WTC11 (cell line): ENCODE data around the gene HOXA7. TPM values are rescaled to one million over a fixed set of nuclear protein-coding genes. Genes with fewer than 3 reads are reported as not detected.

Experiments
- ATAC-seq: fragments of 200-7000 bp; cut with Tn5 transposase; 2 replicates; pipeline ENCODE4 v1.10.0; 2021; ENCODE audit warnings: mild to moderate bottlenecking, moderate library complexity
- CTCF ChIA-PET: fragments of 300-600 bp; sonication (Branson Sonifier 250); formaldehyde crosslinking; loops from one replicate; lab custom pipeline; 2021; ENCODE audit warnings: antibody characterized with exemption; lab: Charles Lee
- POLR2A ChIA-PET: fragments of 350-600 bp; sonication (Branson Sonifier 250); formaldehyde crosslinking; loops from one replicate; lab custom pipeline; 2021; ENCODE audit warnings: antibody characterized with exemption; lab: Charles Lee
- DNase-seq: peaks from one replicate; pipeline ENCODE4 v3.0.0; 2021; ENCODE audit warnings: low spot score
- H3K27ac Mint-ChIP-seq: 2 replicates; pipeline ENCODE4 v1.8.0; 2021; ENCODE audit warnings: mixed read lengths
- H3K27me3 Mint-ChIP-seq: 2 replicates; pipeline ENCODE4 v1.8.0; 2021; ENCODE audit warnings: low read depth, mild to moderate bottlenecking, moderate library complexity, mixed read lengths
- H3K36me3 Mint-ChIP-seq: 2 replicates; pipeline ENCODE4 v1.8.0; 2021; ENCODE audit warnings: mixed read lengths
- H3K4me1 Mint-ChIP-seq: 2 replicates; pipeline ENCODE4 v1.8.0; 2022; ENCODE audit warnings: mixed read lengths
- H3K4me3 Mint-ChIP-seq: 2 replicates; pipeline ENCODE4 v1.8.0; 2021; ENCODE audit warnings: mild to moderate bottlenecking, moderate library complexity, mixed read lengths
- H3K9me3 Mint-ChIP-seq: 2 replicates; pipeline ENCODE4 v1.8.0; 2021; ENCODE audit warnings: mixed read lengths
- FOXK1 ChIP-seq: sonication (generic); formaldehyde crosslinking; IDR thresholded peaks from 2 replicates; pipeline ENCODE4 v1.8.0; 2022; ENCODE audit warnings: mild to moderate bottlenecking, moderate library complexity, missing genetic modification reagents
- JAZF1 ChIP-seq: fragments of 250-450 bp; sonication (Bioruptor Pico); IDR thresholded peaks from 2 replicates; pipeline ENCODE4 v1.9.0; 2021; ENCODE audit warnings: moderate library complexity, mild to moderate bottlenecking, inconsistent platforms
- TEAD4 ChIP-seq: sonication (generic); formaldehyde crosslinking; IDR thresholded peaks from 2 replicates; pipeline ENCODE4 v1.8.0; 2022; ENCODE audit warnings: mild to moderate bottlenecking, missing genetic modification reagents
- ZNF423 ChIP-seq: fragments of 250-450 bp; sonication (Bioruptor Pico); IDR thresholded peaks from 2 replicates; pipeline ENCODE4 v2.1.2; 2022; ENCODE audit warnings: mild to moderate bottlenecking, moderate library complexity
- total RNA-seq: library from RNA; stranded (reverse); gene quantifications from 3 replicates; pipeline ENCODE4 v1.2.3, GENCODE V29; 2021
- TF ChIP-seq, protein P1 (sequence below): sonication (generic); formaldehyde crosslinking; IDR thresholded peaks from 2 replicates; pipeline ENCODE4 v1.8.0; 2022; ENCODE audit warnings: mild to moderate bottlenecking, missing genetic modification reagents
- TF ChIP-seq, protein P2 (sequence below): sonication (generic); formaldehyde crosslinking; IDR thresholded peaks from 2 replicates; pipeline ENCODE4 v1.8.1; 2023; ENCODE audit warnings: mild to moderate bottlenecking, missing genetic modification reagents, borderline replicate concordance
- TF ChIP-seq, protein P3 (sequence below): sonication (generic); formaldehyde crosslinking; IDR thresholded peaks from 2 replicates; pipeline ENCODE4 v1.8.0; 2023; ENCODE audit warnings: mild to moderate bottlenecking, missing genetic modification reagents

Gene HOXA7
- total RNA-seq, 1 experiment from 2014 or later, result not detected

DNA sequence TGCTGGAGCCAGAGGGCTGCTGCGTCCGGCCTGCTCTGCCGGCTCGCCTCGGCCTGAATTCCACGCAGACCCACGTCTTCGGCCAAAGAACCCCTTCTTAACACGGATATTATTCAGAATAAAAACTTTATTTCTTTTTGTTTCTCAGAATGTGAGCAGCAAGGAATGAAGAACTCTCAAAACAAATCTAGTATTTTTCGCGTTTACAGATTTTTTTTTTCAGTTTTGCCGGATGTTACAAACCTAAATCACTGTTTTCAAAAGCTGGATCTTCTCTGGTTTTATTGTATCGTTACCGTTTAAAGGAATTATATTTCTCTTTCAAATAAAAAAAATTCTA lies 49.6 kb downstream of the HOXA7 start:
- H3K27me3 Mint-ChIP-seq, result peaks cover 100% of the 10 kb centered on the region
- POLR2A ChIA-PET, result no interaction called here

DNA sequence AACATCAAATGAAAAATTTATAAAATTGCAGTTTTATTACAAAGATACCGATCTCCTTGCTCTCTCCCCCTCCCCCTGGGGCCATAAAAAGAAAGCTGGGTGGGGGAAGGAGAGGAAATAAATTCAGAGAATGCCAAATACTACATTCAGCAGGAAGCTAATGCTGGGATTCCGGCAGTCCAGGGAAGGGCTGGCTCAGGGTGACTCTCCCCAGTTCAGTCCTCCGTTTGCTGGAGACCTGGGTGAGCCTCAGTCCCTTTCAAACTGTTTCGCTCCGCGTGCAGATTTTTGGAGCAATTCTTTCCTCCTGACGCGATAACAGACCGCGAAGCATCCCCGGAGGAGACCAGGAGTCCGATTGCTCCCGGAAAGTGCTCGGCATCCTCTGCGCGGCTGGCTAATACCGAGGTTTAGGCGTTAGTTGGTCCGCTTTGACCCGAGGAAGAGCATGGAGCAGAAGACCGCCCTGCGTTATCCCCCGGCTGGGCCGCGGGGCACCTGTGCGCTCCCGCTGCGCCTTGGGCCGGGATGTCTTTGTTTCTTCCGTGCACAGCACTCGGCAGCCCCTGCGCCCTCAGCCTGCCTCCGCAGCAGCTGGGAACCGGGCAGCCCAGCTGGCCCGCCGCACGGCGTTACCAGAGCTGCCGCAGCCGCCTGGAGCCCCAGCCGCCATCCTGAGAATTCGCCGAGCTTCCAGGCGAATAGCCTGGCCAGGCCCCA lies 50.1 kb downstream of the HOXA7 start:
- peak; percentile 73 for DNase-seq
- POLR2A ChIA-PET, result no interaction called here
- CTCF ChIA-PET, result interaction anchor here (1.5 to 2.0 kb wide), 4 partner anchors 37 to 73 kb away, joined by 3 to 7 read pairs (median 6); partner anchors contain the start of gene HOXA5

More for the DNA sequence above, 49.6 kb downstream of the HOXA7 start:
- CTCF ChIA-PET, result interaction anchor here (1.6 to 2.0 kb wide), 3 partner anchors 37 to 73 kb away, joined by 6 to 7 read pairs (median 7); partner anchors contain the start of gene HOXA5
- DNase-seq (no peak), ATAC-seq (no peak)
- no peak overlapping the region for H3K27ac Mint-ChIP-seq
- no peak overlapping the region for H3K4me3 Mint-ChIP-seq
- peaks cover 27% of the 10 kb centered on the region for H3K4me1 Mint-ChIP-seq
- TF ChIP-seq FOXK1 (CRISPR knock-in tag), result no peak
- TF ChIP-seq, protein P1, sequence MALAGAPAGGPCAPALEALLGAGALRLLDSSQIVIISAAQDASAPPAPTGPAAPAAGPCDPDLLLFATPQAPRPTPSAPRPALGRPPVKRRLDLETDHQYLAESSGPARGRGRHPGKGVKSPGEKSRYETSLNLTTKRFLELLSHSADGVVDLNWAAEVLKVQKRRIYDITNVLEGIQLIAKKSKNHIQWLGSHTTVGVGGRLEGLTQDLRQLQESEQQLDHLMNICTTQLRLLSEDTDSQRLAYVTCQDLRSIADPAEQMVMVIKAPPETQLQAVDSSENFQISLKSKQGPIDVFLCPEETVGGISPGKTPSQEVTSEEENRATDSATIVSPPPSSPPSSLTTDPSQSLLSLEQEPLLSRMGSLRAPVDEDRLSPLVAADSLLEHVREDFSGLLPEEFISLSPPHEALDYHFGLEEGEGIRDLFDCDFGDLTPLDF (CRISPR knock-in tag), result no peak
- TF ChIP-seq, protein P2, sequence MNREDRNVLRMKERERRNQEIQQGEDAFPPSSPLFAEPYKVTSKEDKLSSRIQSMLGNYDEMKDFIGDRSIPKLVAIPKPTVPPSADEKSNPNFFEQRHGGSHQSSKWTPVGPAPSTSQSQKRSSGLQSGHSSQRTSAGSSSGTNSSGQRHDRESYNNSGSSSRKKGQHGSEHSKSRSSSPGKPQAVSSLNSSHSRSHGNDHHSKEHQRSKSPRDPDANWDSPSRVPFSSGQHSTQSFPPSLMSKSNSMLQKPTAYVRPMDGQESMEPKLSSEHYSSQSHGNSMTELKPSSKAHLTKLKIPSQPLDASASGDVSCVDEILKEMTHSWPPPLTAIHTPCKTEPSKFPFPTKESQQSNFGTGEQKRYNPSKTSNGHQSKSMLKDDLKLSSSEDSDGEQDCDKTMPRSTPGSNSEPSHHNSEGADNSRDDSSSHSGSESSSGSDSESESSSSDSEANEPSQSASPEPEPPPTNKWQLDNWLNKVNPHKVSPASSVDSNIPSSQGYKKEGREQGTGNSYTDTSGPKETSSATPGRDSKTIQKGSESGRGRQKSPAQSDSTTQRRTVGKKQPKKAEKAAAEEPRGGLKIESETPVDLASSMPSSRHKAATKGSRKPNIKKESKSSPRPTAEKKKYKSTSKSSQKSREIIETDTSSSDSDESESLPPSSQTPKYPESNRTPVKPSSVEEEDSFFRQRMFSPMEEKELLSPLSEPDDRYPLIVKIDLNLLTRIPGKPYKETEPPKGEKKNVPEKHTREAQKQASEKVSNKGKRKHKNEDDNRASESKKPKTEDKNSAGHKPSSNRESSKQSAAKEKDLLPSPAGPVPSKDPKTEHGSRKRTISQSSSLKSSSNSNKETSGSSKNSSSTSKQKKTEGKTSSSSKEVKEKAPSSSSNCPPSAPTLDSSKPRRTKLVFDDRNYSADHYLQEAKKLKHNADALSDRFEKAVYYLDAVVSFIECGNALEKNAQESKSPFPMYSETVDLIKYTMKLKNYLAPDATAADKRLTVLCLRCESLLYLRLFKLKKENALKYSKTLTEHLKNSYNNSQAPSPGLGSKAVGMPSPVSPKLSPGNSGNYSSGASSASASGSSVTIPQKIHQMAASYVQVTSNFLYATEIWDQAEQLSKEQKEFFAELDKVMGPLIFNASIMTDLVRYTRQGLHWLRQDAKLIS (CRISPR knock-in tag), result no peak
- H3K36me3 Mint-ChIP-seq, result no peaks in the 10 kb centered on the region; the same call in 1 of the 2 replicates
- H3K9me3 Mint-ChIP-seq, result no peaks in the 10 kb centered on the region

DNA sequence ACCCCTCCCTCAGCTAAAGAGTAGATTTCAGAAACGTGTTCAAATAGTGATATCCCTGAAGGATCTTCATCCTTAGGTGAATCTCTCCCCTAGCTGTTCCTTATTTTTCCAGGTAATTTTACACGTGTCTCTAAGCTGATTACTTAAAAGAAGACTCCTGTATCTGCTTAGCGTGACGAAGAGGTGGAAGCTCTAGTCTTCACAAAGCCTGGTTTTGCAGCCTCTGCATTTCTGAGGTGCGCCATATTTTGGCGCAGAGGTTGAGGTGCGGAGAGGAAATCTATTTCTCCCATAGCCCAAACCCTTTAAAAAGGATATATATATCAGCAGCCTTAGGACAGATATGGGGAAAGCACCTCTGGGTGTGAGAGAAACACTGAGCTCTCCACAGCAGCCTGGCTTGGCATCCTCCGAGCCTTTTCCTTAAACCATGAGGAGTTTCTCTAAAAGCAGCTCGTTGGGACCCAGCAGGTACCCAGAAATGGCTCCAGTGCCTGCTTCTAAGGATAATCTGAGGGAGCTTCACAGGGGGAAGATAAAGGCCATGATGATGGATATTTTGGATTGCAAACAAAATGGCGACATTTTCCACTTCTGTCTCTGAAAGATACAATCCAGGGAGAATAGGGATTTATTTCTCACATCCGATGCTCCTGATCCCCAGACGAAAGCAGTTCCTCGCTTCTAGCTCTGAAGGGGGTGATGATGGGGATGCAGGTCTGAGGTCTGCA lies 51.0 kb downstream of the HOXA7 start:
- H3K36me3 Mint-ChIP-seq, result no peaks in the 10 kb centered on the region; the same call in 1 of the 2 replicates
- ChIA-PET CTCF (interaction anchor here (1.5 to 2.0 kb wide), 4 partner anchors 38 to 74 kb away, joined by 3 to 7 read pairs (median 6); partner anchors contain the start of gene HOXA5), POLR2A (no interaction called here)
- H3K9me3 Mint-ChIP-seq, result no peaks in the 10 kb centered on the region
- no peak overlapping the region for H3K4me3 Mint-ChIP-seq
- peaks cover 100% of the 10 kb centered on the region for H3K27me3 Mint-ChIP-seq
- ATAC-seq (no peak), DNase-seq (no peak)
- TF ChIP-seq TEAD4 (CRISPR knock-in tag), result no peak
- no peak for TF ChIP-seq JAZF1 (CRISPR knock-in tag)
- no peak overlapping the region for H3K27ac Mint-ChIP-seq
- H3K4me1 Mint-ChIP-seq, result peaks cover 37% of the 10 kb centered on the region

More for the DNA sequence above, 50.1 kb downstream of the HOXA7 start:
- no peaks in the 10 kb centered on the region for H3K9me3 Mint-ChIP-seq
- H3K27ac Mint-ChIP-seq, result no peak overlapping the region
- peak; percentile 88 for TF ChIP-seq ZNF423 (CRISPR knock-in tag)
- TF ChIP-seq, protein P3, sequence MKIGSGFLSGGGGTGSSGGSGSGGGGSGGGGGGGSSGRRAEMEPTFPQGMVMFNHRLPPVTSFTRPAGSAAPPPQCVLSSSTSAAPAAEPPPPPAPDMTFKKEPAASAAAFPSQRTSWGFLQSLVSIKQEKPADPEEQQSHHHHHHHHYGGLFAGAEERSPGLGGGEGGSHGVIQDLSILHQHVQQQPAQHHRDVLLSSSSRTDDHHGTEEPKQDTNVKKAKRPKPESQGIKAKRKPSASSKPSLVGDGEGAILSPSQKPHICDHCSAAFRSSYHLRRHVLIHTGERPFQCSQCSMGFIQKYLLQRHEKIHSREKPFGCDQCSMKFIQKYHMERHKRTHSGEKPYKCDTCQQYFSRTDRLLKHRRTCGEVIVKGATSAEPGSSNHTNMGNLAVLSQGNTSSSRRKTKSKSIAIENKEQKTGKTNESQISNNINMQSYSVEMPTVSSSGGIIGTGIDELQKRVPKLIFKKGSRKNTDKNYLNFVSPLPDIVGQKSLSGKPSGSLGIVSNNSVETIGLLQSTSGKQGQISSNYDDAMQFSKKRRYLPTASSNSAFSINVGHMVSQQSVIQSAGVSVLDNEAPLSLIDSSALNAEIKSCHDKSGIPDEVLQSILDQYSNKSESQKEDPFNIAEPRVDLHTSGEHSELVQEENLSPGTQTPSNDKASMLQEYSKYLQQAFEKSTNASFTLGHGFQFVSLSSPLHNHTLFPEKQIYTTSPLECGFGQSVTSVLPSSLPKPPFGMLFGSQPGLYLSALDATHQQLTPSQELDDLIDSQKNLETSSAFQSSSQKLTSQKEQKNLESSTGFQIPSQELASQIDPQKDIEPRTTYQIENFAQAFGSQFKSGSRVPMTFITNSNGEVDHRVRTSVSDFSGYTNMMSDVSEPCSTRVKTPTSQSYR (CRISPR knock-in tag), result no peak
- peaks cover 33% of the 10 kb centered on the region for H3K4me1 Mint-ChIP-seq
- H3K4me3 Mint-ChIP-seq, result 0 out of 2 replicates have a peak overlapping the region, but pooled peaks have one; percentile 12
- H3K27me3 Mint-ChIP-seq, result peaks cover 100% of the 10 kb centered on the region
- peak; percentile 29 for ATAC-seq
- no peaks in the 10 kb centered on the region; the same call in 1 of the 2 replicates for H3K36me3 Mint-ChIP-seq
